ENCODE data around the gene GPC6.

Gene GPC6

GRCh38 chr13:93714171-93714570, 487.6 kb downstream of the GPC6 start:
- H3K9me3 ChIP-seq (replicated peaks in 1 of 2; ENCODE audit: control insufficient read depth in 2 of 2, insufficient read depth in 1 of 2, low read depth in 1 of 2, low read length in 2 of 2), result peaks cover 0 to 1% of the 10 kb centered on the region in 2 donors
- H3K14ac ChIP-seq (ENCODE audit: low read length), result no peak overlapping the region
- H3K18ac ChIP-seq (ENCODE audit: low read length), result no peak overlapping the region
- no peak overlapping the region for H2BK120ac ChIP-seq (ENCODE audit: low read depth, low read length)
- no peaks in the 10 kb centered on the region for H3K36me3 ChIP-seq (replicated peaks in 1 of 2; ENCODE audit: control insufficient read depth in 2 of 2, insufficient read depth in 2 of 2, low read length in 2 of 2)
- no peak overlapping the region for H2BK5ac ChIP-seq (ENCODE audit: low read length)
- H4K8ac ChIP-seq (ENCODE audit: low read depth, low read length), result no peak overlapping the region
- H3K27ac ChIP-seq (replicated peaks; ENCODE audit: low read length), result no peak overlapping the region
- no peak overlapping the region for H3K4me3 ChIP-seq (ENCODE audit: low read length in 2 of 2)
- H2BK15ac ChIP-seq (ENCODE audit: low read length), result no peak overlapping the region
- H2AFZ ChIP-seq (ENCODE audit: low read length), result no peak overlapping the region
- no peak overlapping the region for H2AK5ac ChIP-seq (ENCODE audit: low read depth, low read length)
- DNase-seq (ENCODE audit: low spot score), result no peak
- no peak overlapping the region for H2BK12ac ChIP-seq (ENCODE audit: low read length)
- H3K27me3 ChIP-seq (ENCODE audit: control insufficient read depth in 3 of 3, insufficient read depth in 3 of 3, low read depth in 1 of 3, low read length in 3 of 3), result no peaks in the 10 kb centered on the region
- no peak overlapping the region for H3K4ac ChIP-seq (ENCODE audit: low read length)
- H3K4me1 ChIP-seq (ENCODE audit: control insufficient read depth in 2 of 2, insufficient read depth in 1 of 2, low read depth in 1 of 2, low read length in 2 of 2), result no peaks in the 10 kb centered on the region
- H3K9ac ChIP-seq (ENCODE audit: low read depth, low read length, poor library complexity), result no peak overlapping the region
- H3K4me2 ChIP-seq (ENCODE audit: insufficient read depth, low read length, poor library complexity, severe bottlenecking), result no peak overlapping the region
- no peaks in the 10 kb centered on the region for H3K79me1 ChIP-seq (ENCODE audit: low read depth, low read length)
- no peak overlapping the region for H3K23ac ChIP-seq (ENCODE audit: low read depth, low read length, poor library complexity)
- no peak overlapping the region for H4K91ac ChIP-seq (ENCODE audit: low read depth, low read length, poor library complexity)

DNA sequence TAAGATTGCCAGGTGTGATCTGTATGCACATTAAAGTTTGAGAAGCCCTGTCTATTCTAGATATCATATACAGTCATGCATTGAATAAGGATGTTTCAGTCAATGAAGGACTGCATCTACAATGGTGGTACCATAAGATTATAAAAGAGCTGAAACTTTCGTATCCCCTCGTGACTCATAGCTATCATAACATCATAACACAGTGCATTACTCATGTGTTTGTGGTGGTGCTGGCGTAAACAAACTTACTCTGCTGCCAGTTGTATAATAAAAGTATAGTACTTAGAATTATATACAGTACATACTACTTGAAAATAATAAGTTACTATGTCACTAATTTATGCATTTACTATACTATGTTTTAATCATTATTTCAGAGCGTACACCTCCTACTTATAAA, 489.3 kb downstream of the GPC6 start:
- DNase-seq (ENCODE audit: low spot score), result no peak
- Histone ChIP-seq H3K18ac (ENCODE audit: low read length) (no peak overlapping the region), H2AK5ac (ENCODE audit: low read depth, low read length) (no peak overlapping the region), H3K36me3 (replicated peaks in 1 of 2; ENCODE audit: control insufficient read depth in 2 of 2, insufficient read depth in 2 of 2, low read length in 2 of 2) (no peaks in the 10 kb centered on the region), H4K8ac (ENCODE audit: low read depth, low read length) (no peak overlapping the region), H3K14ac (ENCODE audit: low read length) (no peak overlapping the region), H3K4ac (ENCODE audit: low read length) (no peak overlapping the region), H3K4me1 (ENCODE audit: control insufficient read depth in 2 of 2, insufficient read depth in 1 of 2, low read depth in 1 of 2, low read length in 2 of 2) (no peaks in the 10 kb centered on the region), H3K9me3 (replicated peaks in 1 of 2; ENCODE audit: control insufficient read depth in 2 of 2, insufficient read depth in 1 of 2, low read depth in 1 of 2, low read length in 2 of 2) (peaks cover 0 to 1% of the 10 kb centered on the region in 2 donors), H3K79me1 (ENCODE audit: low read depth, low read length) (no peaks in the 10 kb centered on the region), H3K4me3 (ENCODE audit: low read length in 2 of 2) (no peak overlapping the region), H3K23ac (ENCODE audit: low read depth, low read length, poor library complexity) (no peak overlapping the region), H2BK15ac (ENCODE audit: low read length) (no peak overlapping the region), H3K27me3 (ENCODE audit: control insufficient read depth in 3 of 3, insufficient read depth in 3 of 3, low read depth in 1 of 3, low read length in 3 of 3) (no peaks in the 10 kb centered on the region), H2BK12ac (ENCODE audit: low read length) (no peak overlapping the region), H3K4me2 (ENCODE audit: insufficient read depth, low read length, poor library complexity, severe bottlenecking) (no peak overlapping the region), H2AFZ (ENCODE audit: low read length) (no peak overlapping the region), H4K91ac (ENCODE audit: low read depth, low read length, poor library complexity) (no peak overlapping the region), H3K27ac (replicated peaks; ENCODE audit: low read length) (no peak overlapping the region), H2BK5ac (ENCODE audit: low read length) (no peak overlapping the region), H2BK120ac (ENCODE audit: low read depth, low read length) (no peak overlapping the region), H3K9ac (ENCODE audit: low read depth, low read length, poor library complexity) (no peak overlapping the region)
- no CpG with 5 or more reads among the region's 4 CpGs for WGBS, 2 donors (ENCODE audit: extremely low coverage in 2 of 2, insufficient read length in 2 of 2, insufficient replicate concordance in 1 of 2)

GRCh38 chr13:93716623-93717022, 490.0 kb downstream of the GPC6 start:
- no peak overlapping the region for H2AK5ac ChIP-seq (ENCODE audit: low read depth, low read length)
- no peak overlapping the region for H2BK15ac ChIP-seq (ENCODE audit: low read length)
- H4K91ac ChIP-seq (ENCODE audit: low read depth, low read length, poor library complexity), result no peak overlapping the region
- no peak overlapping the region for H2BK5ac ChIP-seq (ENCODE audit: low read length)
- no peak overlapping the region for H3K18ac ChIP-seq (ENCODE audit: low read length)
- no peak overlapping the region for H3K14ac ChIP-seq (ENCODE audit: low read length)
- H2BK12ac ChIP-seq (ENCODE audit: low read length), result no peak overlapping the region
- no peak overlapping the region for H4K8ac ChIP-seq (ENCODE audit: low read depth, low read length)
- no peaks in the 10 kb centered on the region for H3K36me3 ChIP-seq (replicated peaks in 1 of 2; ENCODE audit: control insufficient read depth in 2 of 2, insufficient read depth in 2 of 2, low read length in 2 of 2)
- H3K9ac ChIP-seq (ENCODE audit: low read depth, low read length, poor library complexity), result no peak overlapping the region
- H3K9me3 ChIP-seq (replicated peaks in 1 of 2; ENCODE audit: control insufficient read depth in 2 of 2, insufficient read depth in 1 of 2, low read depth in 1 of 2, low read length in 2 of 2), result peaks cover 0 to 1% of the 10 kb centered on the region in 2 donors
- no peaks in the 10 kb centered on the region for H3K27me3 ChIP-seq (ENCODE audit: control insufficient read depth in 3 of 3, insufficient read depth in 3 of 3, low read depth in 1 of 3, low read length in 3 of 3)
- no peak overlapping the region for H3K4me2 ChIP-seq (ENCODE audit: insufficient read depth, low read length, poor library complexity, severe bottlenecking)
- no peak overlapping the region for H3K4ac ChIP-seq (ENCODE audit: low read length)
- H3K4me1 ChIP-seq (ENCODE audit: control insufficient read depth in 2 of 2, insufficient read depth in 1 of 2, low read depth in 1 of 2, low read length in 2 of 2), result no peaks in the 10 kb centered on the region
- no peak overlapping the region for H3K4me3 ChIP-seq (ENCODE audit: low read length in 2 of 2)
- H2AFZ ChIP-seq (ENCODE audit: low read length), result no peak overlapping the region
- H3K23ac ChIP-seq (ENCODE audit: low read depth, low read length, poor library complexity), result no peak overlapping the region
- DNase-seq (ENCODE audit: low spot score), result no peak
- H2BK120ac ChIP-seq (ENCODE audit: low read depth, low read length), result no peak overlapping the region
- H3K27ac ChIP-seq (replicated peaks; ENCODE audit: low read length), result no peak overlapping the region
- no peaks in the 10 kb centered on the region for H3K79me1 ChIP-seq (ENCODE audit: low read depth, low read length)

DNA sequence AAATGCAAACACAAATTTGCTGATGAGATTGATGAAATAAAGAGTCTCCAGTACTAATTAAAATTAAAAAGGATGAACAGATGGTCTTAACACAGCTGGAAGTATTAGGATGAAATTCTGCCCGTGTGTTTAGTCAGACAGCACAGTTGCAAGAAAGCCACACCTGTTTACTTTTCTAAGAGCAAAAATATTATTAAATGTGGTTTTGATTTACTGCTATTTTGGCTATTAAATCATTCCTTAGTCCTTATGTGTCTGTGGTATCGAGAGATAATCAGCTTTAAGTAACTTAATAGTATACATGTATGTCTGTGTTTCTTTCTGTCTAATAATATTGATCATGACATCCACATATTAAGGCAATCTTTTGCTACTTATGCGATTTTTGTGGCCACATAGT, 494.9 kb downstream of the GPC6 start:
- Histone ChIP-seq H3K4me2 (ENCODE audit: insufficient read depth, low read length, poor library complexity, severe bottlenecking) (no peak overlapping the region), H2AK5ac (ENCODE audit: low read depth, low read length) (no peak overlapping the region), H3K4me1 (ENCODE audit: control insufficient read depth in 2 of 2, insufficient read depth in 1 of 2, low read depth in 1 of 2, low read length in 2 of 2) (peaks cover 0 to 4% of the 10 kb centered on the region in 2 donors), H2BK12ac (ENCODE audit: low read length) (no peak overlapping the region), H3K23ac (ENCODE audit: low read depth, low read length, poor library complexity) (no peak overlapping the region), H2BK120ac (ENCODE audit: low read depth, low read length) (no peak overlapping the region), H3K36me3 (replicated peaks in 1 of 2; ENCODE audit: control insufficient read depth in 2 of 2, insufficient read depth in 2 of 2, low read length in 2 of 2) (no peaks in the 10 kb centered on the region), H3K79me1 (ENCODE audit: low read depth, low read length) (no peaks in the 10 kb centered on the region), H3K4me3 (ENCODE audit: low read length in 2 of 2) (no peak overlapping the region), H3K27me3 (ENCODE audit: control insufficient read depth in 3 of 3, insufficient read depth in 3 of 3, low read depth in 1 of 3, low read length in 3 of 3) (no peaks in the 10 kb centered on the region), H4K91ac (ENCODE audit: low read depth, low read length, poor library complexity) (no peak overlapping the region), H3K9me3 (replicated peaks in 1 of 2; ENCODE audit: control insufficient read depth in 2 of 2, insufficient read depth in 1 of 2, low read depth in 1 of 2, low read length in 2 of 2) (no peaks in the 10 kb centered on the region), H2BK15ac (ENCODE audit: low read length) (no peak overlapping the region), H4K8ac (ENCODE audit: low read depth, low read length) (no peak overlapping the region), H3K9ac (ENCODE audit: low read depth, low read length, poor library complexity) (no peak overlapping the region), H2AFZ (ENCODE audit: low read length) (no peak overlapping the region), H3K27ac (replicated peaks; ENCODE audit: low read length) (no peak overlapping the region), H3K18ac (ENCODE audit: low read length) (no peak overlapping the region), H3K14ac (ENCODE audit: low read length) (no peak overlapping the region), H3K4ac (ENCODE audit: low read length) (no peak overlapping the region), H2BK5ac (ENCODE audit: low read length) (no peak overlapping the region)
- no peak for DNase-seq (ENCODE audit: low spot score)
- WGBS, 2 donors (ENCODE audit: extremely low coverage in 2 of 2, insufficient read length in 2 of 2, insufficient replicate concordance in 1 of 2), result no CpG with 5 or more reads among the region's 3 CpGs

Data from neuronal stem cell (in vitro differentiated cells).